Activated T-helper 9 cell treated with anti-CD3 and anti-CD28 coated beads, Interleukin-2, amount 50 U/mL, for 16 hours (primary cell): ENCODE data around the gene DDTL.

Experiments
- DNase-seq: peaks from one replicate; pipeline ENCODE4 v3.0.0-alpha.2; 2020; ENCODE audit warnings: low read depth

The DDTL gene

DNA sequence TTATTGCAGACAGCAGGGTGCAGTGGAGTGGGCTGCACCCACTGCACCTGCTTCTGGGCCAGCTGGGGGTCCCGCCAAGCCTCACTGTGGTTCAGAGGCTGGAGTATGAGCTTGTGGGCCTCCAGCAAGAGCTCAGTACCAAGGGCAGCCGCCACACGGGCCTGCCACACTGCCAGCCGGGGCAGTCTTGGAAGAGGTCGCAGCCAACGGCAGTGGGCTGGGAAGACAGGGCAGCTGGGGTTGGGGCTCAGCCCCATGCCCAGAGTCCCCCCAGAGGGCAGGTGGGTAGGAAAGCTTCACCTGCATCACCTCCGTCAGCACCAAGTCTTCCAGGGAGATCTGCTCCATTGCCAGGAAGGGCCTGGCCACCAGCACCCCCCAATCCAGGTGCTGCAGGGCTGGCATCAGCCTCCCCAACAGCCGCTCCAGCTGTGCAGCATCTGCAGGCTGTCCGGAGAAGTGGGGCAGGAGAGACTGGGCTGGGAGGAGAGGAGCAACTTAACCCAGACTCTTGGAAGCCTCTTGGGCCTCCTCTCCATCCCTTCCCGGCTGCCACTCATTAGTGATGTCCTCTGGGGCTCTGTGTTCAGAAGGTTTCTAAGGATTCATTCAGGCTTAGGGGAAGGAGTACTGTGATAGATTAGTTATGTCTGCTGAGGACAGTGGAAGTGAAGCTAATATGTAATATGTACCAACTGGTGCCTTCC, 39.7 kb downstream of the DDTL start:
- no peak for DNase-seq

DNA sequence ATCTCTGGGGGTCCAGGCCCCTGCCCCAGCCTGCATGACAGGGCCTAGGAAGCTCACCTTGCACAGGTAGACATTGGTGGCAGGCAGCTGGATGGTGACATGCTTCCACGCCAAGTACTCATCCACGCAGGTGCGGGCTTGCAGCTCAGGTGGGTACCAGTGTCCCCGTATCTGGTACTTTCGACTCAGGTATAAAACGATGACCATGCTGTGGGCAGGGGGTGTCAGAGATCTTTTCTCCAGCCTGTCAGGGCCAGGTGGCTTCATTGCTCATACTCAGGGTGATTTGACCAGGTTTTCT, 40.2 kb downstream of the DDTL start:
- no peak for DNase-seq

DNA sequence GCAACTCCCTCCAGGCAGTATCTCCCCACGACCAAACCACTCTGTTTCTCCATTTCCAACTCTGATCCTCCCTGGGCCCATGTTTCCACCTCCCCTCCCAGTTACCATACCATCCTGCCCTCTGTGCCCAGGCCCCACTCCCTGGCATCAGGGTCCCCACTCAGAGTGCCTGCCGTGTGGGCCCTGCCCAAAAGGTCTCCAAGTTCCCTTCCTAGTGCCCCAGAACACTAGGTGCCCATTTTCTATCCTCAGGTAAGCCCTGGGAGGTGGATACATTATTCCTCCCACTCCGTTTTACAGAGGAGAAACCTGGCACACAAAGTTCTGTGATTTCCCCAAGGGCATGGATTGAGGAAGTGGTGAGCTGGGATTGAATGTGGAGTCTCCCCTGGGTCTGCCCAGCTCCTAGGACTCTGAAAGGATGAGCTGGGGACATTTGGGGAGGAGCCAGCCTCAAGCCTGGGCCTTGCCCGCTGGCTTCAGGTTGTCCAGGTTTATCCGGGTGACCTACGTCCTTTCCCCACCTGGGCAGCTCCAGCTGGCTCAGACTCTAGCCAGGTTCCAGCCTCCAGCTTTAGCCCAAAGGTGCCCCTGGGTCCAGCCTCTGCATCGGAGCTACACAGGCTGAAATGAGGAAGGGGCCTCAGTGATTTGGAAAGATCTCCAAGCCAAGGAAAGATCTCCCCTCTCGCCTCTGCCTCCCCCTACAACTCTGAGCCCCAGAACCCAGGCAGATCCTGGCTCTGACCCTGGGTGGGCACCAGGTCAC, 40.7 kb downstream of the DDTL start:
- DNase-seq, result no peak

DNA sequence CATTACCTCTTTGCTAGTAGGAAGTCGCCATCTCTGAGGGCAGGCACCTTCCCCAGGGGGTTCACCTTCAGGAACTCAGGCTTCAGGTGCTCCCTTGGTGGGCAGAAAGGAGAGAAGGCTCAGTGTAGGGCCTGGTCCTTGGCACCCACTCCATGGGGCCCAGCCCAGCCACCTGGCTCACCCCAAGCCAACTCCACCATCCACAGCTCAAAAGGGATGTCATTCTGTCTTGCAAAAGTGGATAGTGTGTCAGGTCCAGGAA, 41.3 kb downstream of the DDTL start:
- no peak for DNase-seq

DNA sequence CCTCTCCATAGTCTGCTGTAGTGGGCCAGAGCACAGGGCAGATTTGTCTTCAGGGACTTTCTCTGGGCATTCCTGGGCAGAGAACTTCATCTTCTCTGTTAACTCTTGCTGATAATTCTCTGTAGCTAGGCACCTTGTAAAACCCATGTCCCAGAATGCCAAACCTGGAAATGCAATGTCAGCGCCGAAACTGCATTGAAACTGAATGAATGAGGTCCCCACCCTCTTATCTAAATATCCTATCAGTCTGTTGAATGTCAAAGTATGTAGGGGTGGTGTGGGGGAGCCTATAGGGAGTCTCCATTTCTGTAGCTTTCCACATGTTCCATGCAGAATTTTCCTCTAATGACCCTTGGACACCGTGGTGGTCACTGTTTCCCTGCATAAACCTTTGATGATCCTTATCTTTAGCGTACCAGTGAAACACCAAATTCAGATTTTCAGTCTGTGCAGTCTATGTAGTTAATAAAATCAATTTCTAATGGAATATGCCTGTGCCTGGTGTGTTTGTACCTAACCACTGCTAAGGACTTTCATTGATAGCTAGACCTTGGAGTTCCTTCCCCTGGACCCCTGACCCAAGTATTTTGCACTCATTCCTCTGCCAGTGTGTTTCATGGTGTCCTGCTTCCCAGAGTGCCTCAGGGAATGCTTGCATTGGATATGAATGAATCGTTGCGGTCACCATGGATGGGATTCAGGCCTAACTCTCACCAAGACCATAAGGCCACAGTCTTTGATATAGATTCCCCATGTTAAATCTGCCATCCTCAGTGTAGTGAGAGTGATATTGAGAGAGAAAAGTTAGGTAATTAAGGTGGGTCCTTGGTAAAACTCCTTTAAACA, 41.9 kb downstream of the DDTL start:
- no peak for DNase-seq

DNA sequence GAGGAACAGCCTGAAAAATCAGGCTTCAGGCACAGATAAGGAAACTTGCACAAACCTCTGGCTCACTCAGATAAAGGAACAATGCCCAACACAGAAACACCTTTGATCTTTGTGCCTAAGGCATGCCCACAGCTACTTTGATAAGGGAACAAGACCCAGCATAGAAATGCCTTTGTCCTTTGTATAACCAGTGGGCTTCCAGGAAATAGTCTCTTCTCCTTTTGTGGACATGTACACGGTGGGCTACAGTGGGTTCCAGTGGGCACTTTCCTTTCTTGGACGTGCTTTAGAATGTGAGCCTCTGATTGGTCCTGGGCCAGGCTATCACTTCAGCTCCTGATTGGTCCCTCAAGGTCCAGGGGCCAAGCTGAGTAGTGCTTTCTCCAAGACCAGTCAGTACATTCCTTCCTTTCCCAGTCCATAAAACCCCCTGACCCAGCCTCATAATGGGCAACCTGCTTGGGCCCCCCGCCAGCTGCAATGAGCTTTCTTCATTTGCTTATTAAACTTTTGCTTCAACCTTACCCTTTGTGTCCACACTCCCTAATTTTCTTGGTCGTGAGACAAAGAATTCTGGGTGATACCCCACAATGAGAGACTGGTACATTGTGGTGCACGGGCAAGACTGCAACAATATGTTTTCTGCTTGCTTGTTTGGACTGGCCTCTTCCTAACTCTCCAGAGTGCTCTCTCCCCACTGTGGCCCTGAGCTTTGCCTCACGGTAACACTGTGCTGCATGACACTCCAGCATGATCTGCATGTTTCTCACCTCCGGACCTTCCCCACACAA, 42.7 kb downstream of the DDTL start:
- no peak for DNase-seq

DNA sequence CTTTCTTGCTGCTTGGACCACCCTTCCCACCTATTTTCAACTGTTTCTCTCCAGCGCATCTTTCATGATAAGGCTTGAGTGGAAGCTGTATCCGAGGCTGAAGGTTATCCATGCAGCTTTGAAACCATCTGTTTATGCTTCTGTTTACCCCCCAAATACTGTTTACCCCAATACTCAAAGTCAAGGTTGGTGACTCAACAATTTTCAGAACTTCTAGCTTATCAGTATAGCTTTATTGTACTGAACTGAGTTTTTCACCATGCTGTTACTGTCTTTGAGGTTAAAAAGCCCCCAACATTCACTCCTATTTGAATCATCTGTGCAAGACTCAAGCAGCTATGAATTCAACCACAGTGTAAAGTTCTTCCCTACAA, 43.3 kb downstream of the DDTL start:
- no peak for DNase-seq

DNA sequence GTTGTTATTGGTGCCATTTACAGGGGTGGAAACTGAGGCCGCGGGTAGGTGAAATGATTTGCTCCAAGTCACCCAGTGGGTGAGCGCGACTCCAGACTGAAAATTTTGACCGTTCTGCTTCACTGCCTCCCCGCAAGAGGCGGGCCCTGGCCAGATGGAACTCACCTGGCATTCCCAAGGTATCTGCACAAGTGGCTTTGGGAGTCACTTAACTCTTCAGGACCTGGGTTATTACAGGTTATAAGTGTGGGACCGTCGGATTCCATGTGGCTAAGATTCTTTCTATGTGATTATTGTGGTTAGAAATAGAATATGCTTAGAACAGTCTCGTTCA, 45.0 kb downstream of the DDTL start:
- no peak for DNase-seq

DNA sequence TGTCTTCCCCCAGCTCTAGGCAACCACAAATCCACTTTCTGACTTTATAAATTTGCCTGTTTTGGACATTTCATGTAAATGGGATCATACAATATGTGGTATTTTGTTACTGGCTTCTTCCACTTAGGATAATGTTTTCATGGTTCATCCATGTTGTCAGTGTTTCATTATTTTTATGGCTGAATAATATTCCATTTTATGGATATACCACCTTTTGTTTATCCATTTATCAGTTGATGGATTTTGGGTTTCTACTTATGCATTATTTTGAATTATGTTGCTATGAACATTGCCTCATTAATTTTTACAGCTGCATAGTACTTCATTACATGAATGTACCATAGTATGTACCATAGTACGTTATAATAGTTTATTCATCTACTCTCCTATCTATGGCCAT, 49.5 kb downstream of the DDTL start:
- DNase-seq, result no peak

DNA sequence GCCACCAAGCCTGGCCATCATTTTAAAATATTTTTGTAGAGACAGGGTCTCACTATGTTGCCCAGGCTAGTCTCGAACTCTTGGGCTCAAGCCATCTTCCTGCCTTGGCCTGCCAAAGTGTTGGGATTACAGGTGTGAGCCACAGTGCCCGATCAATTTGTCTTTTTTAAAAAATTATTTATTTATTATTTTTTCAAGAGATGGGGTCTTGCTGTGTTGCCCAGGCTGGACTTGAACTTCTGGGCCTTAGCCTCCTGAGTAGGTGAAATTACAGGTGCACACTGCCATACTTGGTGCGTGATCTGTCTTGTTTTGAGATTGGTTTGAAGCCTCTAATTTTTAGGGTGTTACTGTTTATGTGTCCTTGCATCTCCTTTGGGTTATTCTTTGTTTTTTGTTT, 54.6 kb downstream of the DDTL start:
- no peak for DNase-seq
